A549 treated with DMSO at 1 μM for 4 hours (cell line): Measurements from ENCODE around the gene IRGQ. TPM values are rescaled to one million over a fixed set of nuclear protein-coding genes. Genes with fewer than 3 reads are reported as not detected.

Source experiments
- total RNA-seq: library from RNA; stranded (reverse); fragments of 200-300 nt; extraction: Qiagen RNA extraction; gene quantifications from 5 replicates; pipeline ENCODE4 v1.2.3, GENCODE V29; 2022; ENCODE audit warnings: low read depth

Gene IRGQ, protein sequence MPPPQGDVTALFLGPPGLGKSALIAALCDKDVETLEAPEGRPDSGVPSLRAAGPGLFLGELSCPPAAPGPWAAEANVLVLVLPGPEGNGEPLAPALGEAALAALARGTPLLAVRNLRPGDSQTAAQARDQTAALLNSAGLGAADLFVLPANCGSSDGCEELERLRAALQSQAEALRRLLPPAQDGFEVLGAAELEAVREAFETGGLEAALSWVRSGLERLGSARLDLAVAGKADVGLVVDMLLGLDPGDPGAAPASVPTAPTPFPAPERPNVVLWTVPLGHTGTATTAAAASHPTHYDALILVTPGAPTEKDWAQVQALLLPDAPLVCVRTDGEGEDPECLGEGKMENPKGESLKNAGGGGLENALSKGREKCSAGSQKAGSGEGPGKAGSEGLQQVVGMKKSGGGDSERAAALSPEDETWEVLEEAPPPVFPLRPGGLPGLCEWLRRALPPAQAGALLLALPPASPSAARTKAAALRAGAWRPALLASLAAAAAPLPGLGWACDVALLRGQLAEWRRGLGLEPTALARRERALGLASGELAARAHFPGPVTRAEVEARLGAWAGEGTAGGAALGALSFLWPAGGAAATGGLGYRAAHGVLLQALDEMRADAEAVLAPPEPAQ
- total RNA-seq: 5.9 to 7.4 TPM (median 6.6 TPM) in 5 replicates

DNA sequence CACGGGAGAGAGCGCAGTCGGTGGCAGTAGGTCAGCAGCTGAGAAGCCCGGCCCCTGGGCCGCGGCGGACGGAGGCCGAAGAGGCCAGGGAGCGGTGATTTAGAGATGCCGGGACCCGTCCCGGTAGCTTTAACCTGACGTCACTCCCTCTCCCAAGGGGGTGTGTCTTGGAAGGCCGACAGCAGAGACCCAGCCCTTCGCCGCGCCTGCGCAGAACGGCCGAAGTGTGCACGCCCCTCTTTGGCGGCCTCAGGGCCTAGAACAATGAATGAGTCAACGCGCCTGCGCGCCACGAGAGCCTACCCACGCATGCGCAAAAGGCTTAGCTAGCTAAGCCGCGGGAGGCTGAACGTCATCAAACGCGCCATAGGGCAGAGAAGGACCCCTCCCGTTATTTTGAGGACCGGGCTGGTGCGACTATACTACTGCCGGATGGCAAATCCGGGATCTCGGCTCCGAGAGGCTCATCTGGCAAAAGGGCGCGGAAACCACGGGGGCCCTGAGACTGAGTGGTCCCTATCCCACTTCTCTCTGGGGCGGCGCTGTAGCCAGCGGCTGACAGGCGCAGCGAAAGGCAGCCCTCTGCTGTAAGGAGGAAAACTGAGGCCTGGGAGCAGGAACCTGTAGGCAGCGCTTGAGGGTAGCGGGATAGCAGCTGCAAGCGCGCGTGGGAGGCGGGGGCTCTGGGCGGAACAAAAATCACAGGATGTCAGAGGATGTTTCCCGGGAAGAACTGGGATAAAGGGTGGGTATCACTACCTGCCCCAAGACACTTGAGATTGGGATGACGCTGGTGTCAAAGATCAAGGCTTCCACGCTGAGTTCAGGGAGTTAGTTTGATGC, at the start of gene IRGQ, which contains the start of gene ZNF576:
TSS of gene IRGQ (minus strand) at position 136 of the 843 bp plus-strand sequence. CDS start 796 bp downstream, outside the sequence.
TSS of gene ZNF576 (plus strand) at position 597 of the 843 bp plus-strand sequence. CDS start 514 bp downstream, outside the sequence.

DNA sequence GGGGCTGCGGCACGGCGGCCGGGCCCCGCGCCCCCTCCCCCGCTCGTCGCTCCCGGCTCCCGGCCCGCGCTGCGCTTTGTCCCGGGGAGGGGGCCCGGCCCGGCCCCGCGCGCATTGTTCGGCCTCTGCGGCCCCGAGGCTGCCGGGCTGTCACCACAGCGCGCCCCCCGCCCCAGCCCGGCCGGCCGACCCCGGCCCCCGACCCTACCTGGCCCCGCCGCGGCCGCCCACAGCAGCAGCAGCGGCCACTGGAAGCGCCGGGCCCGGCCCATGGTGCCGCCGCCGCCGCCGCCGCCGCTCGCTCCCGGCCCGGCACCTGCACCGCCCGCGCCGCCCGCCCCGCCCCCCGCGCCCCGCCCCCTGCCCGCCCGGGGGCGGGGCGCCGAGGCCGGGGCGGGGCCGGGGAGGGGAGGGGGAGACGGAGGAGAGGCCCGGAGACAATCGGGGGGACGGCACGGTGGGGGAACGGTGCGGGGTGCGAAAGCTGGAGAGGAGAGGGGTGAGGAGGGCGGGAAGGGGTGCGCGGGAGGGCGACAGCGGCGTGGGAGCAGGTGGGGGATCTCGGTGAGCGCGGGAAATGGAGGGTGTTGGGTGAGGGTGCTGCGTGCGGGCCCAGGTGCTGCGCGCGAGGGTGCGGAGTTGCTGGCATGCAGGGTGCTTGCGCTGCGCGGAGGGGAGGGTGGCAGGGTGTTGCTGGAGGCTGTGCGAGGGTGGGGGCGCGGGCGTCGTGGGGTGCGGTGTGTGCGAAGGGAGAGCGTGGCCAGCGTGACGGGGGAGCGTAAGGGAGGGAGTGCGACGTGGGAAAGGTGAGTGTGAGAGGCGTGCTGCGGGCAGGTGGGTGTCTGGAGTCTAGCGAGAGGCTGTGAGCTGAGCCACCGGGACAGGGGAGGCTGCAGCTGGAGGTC, 43.8 kb upstream of the IRGQ start, which contains the start of gene CADM4:
TSS of gene CADM4 (minus strand) at position 332 of the 905 bp plus-strand sequence. CDS start at position 272, 60 bp downstream.

DNA sequence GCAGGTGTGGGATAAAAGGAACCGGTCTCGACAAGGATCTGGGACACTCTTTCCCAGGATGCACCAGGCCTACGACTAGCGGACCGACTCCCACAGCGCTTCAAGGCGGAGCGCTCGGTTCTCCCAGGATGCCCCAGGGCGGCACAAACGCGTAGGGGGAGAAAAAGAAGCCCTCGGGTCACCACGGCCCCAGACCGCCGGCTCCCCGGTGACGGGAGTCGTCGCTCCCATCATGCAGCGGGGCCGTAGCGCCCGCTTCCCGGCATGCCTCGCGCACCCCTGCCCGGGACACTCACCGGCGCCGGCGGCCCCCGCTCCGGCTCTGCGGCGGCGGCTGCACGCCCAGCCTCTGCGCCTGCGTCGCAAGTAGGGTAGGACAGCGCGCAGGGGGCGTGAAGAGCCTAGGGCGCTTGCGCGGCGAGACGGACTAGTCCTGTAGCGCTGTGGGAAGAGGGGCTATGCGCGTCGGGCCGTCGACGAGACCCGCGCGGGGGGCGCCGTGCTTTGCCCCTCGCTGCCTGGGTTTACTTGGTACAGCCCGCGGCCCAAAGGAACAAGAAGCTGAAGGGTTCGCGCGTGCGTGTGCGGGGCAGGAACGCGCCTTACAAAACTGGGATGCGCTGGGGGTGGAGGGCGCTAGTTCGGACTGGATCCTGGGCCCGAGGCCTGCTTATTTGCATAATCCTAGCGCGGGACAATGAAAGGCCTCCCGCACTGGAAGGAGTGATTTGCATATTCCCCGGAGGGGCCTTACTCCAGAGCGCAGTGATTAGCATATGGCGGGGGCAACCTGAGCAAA, 23.5 kb upstream of the IRGQ start, which contains the start of gene ZNF428:
TSS of gene ZNF428 (minus strand) at position 368 of the 799 bp plus-strand sequence. CDS start 5,325 bp downstream, outside the sequence.

DNA sequence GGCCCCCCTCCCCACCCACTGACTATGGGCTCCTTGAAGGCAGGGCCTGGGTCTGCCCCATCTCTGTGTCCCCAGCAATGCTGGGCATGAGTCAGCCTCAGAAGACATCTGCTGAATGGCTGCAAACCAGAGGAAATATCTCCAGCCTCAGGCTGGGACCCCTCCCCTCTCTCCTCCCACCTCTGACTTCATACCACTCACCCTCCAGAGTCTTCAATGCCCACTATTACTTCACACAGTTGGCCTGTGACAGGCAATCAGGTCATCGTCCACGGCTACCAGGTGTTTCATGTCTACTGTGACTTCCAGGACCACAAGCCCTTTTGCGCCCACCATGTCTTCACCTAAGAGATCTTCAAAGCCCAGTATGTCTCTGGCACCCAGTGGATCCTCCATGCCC, 15.9 kb upstream of the IRGQ start, which contains the start of gene SRRM5:
TSS of gene SRRM5 (plus strand) at position 301 of the 400 bp plus-strand sequence. CDS start at position 335, 34 bp downstream.

GRCh38 chr19:43575156-43575950, 20.6 kb downstream of the IRGQ start, which contains the start of the genes PINLYP and XRCC1:
Gene PINLYP (plus strand): TSS chr19:43575801. CDS start chr19:43577192, 1,391 bp downstream.
Gene XRCC1 (minus strand): TSS chr19:43575527. CDS start chr19:43575458, 69 bp downstream.

Other genes with a start within 250 kb of the IRGQ start
- gene CD177, start 242.4 kb downstream of the IRGQ start, total RNA-seq: 0.16 to 0.25 TPM (median 0.21 TPM) in 4 of 5 replicates, not detected in the other
- gene TEX101, start 181.2 kb downstream of the IRGQ start, total RNA-seq: not detected in 5 replicates
- gene LYPD3, start 130.5 kb downstream of the IRGQ start, total RNA-seq: 0.45 to 1.2 TPM (median 0.58 TPM) in 5 replicates
- 8.5 to 13.2 TPM (median 9.7 TPM) in 5 replicates for gene PHLDB3, start 91.4 kb downstream of the IRGQ start, total RNA-seq
- 50.5 to 52.8 TPM (median 51.5 TPM) in 5 replicates for gene ETHE1, start 68.9 kb downstream of the IRGQ start, total RNA-seq
- 1.4 to 2.6 TPM (median 1.9 TPM) in 5 replicates for gene ZNF575, start 62.9 kb downstream of the IRGQ start, total RNA-seq
- 27.8 to 35.5 TPM (median 28.8 TPM) in 5 replicates for gene XRCC1, start 20.6 kb downstream of the IRGQ start, total RNA-seq
- gene PINLYP, start 20.3 kb downstream of the IRGQ start, total RNA-seq: 0.22 to 0.55 TPM (median 0.30 TPM) in 5 replicates
- gene ZNF576, start 461 bp upstream of the IRGQ start, total RNA-seq: 15.5 to 22.4 TPM (median 21.0 TPM) in 5 replicates
- gene SRRM5, start 16.0 kb upstream of the IRGQ start, total RNA-seq: 0.61 to 1.4 TPM (median 0.85 TPM) in 5 replicates
- gene ZNF428, start 23.5 kb upstream of the IRGQ start, total RNA-seq: 46.5 to 64.2 TPM (median 58.3 TPM) in 5 replicates
- 7.6 to 10.8 TPM (median 8.5 TPM) in 5 replicates for gene CADM4, start 43.7 kb upstream of the IRGQ start, total RNA-seq
- 111 to 140 TPM (median 128 TPM) in 5 replicates for gene PLAUR, start 74.0 kb upstream of the IRGQ start, total RNA-seq
- gene IRGC, start 119.9 kb upstream of the IRGQ start, total RNA-seq: not detected in 5 replicates
- 45.3 to 77.8 TPM (median 63.7 TPM) in 5 replicates for gene SMG9, start 158.8 kb upstream of the IRGQ start, total RNA-seq
- gene KCNN4, start 184.8 kb upstream of the IRGQ start, total RNA-seq: 53.4 to 63.0 TPM (median 58.9 TPM) in 5 replicates
- 0.17 to 0.31 TPM (median 0.22 TPM) in 5 replicates for gene LYPD5, start 206.3 kb upstream of the IRGQ start, total RNA-seq
- gene ZNF283, start 231.2 kb upstream of the IRGQ start, total RNA-seq: 4.6 to 6.6 TPM (median 5.0 TPM) in 5 replicates